DMS 273 treated with DMSO at 0.1 percent for 48 hours (cell line): Measurements from ENCODE around the gene FOXP1.

ENCODE experiments used
- DNase-seq: peaks from one replicate; lab custom pipeline; 2025; lab: John Stamatoyannopoulos, UW

Gene FOXP1

DNA sequence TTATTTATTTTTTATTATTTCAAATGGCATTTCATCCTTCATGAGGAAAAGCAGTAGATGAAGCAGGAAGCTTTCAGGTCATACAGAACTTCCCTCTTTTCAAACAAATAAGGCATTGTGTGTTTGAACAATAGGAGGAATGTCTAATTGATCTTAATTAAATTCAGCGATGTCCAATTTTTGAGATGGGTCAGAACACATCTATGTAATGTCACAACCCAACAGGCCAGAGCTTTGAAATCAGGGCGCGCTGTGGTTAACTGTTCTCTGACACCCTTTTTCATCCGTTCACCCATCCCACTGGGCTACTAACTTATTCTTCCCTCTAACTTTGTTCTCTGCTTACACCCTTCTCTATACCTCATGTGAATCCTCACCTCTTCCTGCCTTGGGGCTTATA lies 510.5 kb downstream of the FOXP1 start:
- no peak for DNase-seq

DNA sequence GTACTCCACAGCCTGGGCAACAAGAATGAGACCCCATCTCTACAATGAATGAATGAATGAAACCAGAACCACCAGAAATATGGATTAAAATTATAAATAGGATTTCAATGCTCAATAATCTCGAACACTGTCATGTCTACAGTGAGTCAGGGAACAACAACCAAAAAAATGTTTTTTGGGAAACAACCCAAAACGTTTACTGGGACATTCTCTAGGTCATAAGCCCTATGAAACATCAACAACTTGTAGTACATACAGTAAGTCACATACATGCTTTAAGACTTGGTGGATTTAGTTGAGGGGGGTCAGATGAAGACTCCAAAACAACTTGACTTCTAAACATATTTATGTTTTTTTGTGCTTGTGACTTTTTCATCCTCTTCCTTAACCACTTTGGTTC lies 511.2 kb downstream of the FOXP1 start:
- no peak for DNase-seq

DNA sequence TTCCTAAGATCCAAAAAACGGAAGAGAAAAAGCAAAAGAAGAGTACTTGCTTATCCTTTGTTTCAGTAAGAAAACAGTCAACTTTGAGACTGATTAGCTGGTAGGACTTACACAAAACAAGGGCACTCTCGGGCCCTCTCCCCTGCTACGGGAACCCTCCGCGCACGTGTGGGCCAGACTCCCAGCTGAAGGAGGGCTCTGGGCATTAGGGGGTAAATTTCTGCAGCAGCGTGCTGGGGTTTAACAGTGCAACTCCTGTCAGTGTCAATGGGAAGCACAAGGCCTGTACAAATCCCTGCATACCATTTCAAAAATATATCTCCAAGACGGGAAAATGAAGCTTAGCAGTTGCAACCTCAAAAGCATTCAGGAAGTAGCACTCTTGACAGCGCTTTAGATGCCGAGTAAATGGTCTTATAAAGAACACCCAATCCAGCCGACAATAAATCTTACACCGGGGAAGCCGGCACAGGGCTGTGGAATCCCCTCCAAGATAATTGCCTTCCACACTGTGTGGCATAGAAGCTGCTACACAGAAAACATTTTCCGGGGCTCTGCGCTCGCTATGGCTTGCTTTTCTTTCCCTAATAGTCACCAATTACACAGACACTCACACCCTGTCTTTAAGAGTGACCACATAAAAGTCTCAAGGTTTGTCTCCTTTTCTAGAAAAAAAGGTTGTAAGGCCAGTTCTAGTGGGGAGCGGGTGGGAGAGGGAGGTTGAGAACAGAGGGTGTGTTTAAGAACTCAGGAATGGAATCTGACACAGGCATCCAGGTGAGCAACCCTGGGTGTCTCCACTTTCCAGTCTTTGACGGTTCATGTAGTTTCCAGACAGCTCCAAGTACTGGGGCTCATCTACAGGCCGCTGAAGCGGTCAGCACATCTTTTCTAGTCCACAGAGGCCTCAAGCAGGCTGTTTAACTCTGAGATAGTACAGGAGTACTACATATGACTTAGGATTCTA lies 512.7 kb downstream of the FOXP1 start:
- DNase-seq, result no peak

DNA sequence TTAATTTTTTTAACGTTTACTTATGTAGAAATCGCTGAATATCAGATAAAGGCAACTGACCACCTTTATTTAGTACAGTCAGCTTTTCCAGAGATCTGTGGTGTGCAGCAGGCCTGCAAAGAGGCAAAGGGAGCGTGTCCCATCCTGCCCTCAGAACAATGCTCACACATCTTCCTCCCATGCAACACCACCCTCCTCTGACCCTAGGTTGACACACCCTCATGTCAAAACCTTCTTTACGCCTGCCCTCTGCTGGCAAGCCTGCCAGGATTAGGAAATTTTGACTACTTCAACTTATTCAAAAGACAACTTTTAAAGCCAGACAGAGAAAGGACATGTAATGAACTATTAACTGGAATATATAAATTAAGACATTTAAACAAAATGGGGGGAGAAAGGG lies 513.7 kb downstream of the FOXP1 start:
- no peak for DNase-seq

GRCh38 chr3:71067977-71068654 lies 515.4 kb downstream of the FOXP1 start:
- no peak for DNase-seq

DNA sequence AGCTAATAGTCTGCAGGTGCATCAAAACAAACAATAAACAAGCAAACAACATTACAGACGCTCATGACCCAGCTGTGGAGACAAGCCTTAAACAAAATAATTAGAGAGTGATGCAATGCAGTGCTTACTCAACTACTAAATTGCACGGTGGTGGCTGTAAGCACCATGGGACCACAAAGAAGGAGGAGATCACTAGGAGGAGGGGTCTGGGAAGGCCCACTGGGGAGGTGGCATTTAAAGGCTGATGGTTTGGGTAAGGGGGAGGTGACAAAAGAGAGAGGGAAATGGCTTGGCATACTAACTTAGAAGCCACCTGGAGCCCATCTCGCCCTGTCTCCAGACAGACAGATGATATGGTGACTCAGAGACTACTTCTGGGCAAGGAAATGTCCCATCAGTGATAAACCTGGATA lies 516.7 kb downstream of the FOXP1 start:
- no peak for DNase-seq

- no peak for DNase-seq
Observed at GRCh38 chr3:71066356-71066755, 517.2 kb downstream of the FOXP1 start.

DNA sequence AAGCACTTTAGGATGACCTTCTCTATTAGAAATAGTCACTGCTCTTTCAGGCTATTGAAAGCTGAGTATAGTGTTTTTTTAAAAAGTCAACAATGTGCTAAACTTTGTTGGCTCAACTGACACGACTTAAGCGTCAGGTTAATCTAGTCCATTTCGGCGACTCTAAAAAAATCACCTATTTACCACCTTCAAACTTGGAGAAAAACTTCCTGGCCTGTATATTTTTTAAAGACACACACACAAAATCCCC lies 517.8 kb downstream of the FOXP1 start:
- DNase-seq, result no peak

GRCh38 chr3:71064956-71065763 lies 518.4 kb downstream of the FOXP1 start:
- no peak for DNase-seq

DNA sequence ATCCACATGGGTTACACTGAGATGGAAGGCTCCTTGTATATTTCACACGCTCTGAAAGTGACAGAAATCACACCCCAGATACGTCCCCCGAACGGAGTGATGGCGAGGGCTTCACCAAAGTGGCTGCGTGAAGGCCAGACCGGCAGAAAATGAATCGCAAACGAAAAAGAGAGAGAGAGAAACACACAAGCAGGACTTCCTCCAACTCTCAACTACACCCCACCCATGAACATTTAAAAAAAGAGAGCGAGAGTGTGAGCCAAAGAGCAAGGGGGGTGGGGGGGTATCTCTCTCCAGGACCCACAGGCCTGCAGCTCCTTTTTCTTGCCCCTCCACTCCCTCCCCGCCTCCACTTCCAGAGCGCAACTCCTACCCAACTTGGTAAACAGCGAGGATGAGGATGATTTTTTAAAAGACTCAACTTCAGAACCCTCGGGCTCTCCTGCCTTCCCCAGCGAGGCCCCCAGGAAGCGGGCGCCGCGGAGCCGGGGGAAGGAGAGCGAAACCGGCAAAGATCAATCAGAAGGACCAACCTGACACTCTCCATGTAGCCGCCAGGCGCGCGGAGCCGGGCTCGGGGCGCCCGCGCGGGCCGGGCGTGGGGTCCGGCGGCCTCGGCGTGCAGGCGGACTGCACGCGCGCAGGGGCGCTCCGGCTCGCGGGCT lies 519.1 kb downstream of the FOXP1 start:
- DNase-seq, result no peak

GRCh38 chr3:71063773-71064290 lies 519.7 kb downstream of the FOXP1 start:
- no peak for DNase-seq

DNA sequence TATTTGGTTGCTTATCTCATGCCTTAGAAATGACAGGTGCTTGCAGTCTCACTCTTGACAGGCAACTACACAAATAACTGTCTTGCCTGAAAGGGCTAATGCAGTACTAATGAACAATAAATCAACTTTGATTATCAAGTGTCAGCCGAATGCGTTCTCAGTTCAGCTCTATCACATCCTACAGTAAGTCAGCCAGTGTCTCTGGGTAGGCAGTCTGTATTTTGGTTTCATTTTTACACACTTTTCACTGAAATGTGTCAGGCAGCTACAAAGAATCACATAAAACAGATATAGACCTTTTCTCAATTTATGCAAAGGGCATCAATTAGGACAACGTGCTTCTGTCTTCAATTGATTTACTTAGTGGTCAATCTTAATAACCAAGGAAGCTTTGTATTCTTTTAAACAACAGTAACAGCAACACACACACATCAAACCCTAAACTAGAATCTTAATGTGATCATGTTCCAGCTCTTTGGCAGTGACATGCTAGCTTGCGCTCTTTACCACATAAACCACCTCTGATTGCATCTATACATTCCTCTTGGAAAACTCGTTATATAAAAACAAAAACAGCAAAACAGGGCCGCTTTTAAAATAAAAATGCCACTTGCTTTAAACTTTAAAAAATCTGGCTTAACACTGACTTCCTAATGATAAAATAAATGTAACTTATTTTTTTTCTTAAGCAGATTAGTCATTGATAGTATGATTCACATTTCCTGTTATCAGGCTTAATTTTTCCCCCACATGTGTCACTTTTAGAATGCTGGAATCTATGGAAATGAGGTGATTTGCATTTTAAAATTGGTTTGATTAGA lies 520.4 kb downstream of the FOXP1 start:
- no peak for DNase-seq

GRCh38 chr3:71062037-71062932 lies 521.2 kb downstream of the FOXP1 start:
- no peak for DNase-seq

GRCh38 chr3:71061581-71061980 lies 521.9 kb downstream of the FOXP1 start:
- DNase-seq, result no peak

- DNase-seq, result no peak
Observed at GRCh38 chr3:71061037-71061436, 522.5 kb downstream of the FOXP1 start.

DNA sequence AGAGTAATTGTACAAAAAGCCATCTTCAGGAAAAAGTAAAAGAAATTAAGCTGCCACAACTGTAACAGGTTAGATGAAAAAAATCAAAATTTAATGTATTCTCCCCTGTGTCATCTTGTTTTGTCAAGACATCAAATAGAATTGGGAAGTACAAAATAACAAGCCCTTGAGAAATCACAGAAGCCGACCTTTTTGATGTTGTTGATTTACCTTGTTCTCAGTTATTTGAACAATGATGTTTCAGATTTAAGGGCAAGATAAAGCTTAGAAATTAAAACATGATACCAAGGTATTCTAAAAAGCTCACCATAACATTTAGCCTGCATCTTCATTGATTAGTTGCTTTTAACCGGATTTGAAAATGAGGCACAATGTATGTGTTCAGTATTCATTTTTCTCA lies 523.0 kb downstream of the FOXP1 start:
- no peak for DNase-seq

- DNase-seq, result no peak
Observed at GRCh38 chr3:71057526-71057894, 526.0 kb downstream of the FOXP1 start.

GRCh38 chr3:71056327-71056726 lies 527.2 kb downstream of the FOXP1 start:
- no peak for DNase-seq

GRCh38 chr3:71055257-71056001 lies 528.1 kb downstream of the FOXP1 start:
- DNase-seq, result no peak
